ENCODE results near the gene UBL4A.

GRCh38 chrX:154470434-154470833, 16.0 kb downstream of the UBL4A start:
- TF ChIP-seq CTCF (IDR thresholded peaks at IDR 0.05) = no peak
- no peak for TF ChIP-seq POLR2A (IDR thresholded peaks at IDR 0.05)

Data from uterus (tissue), 2 donors.